Iris pigment epithelial cell (primary cell): ENCODE data around the gene KRT37.
"Not testable (repeated sequence)": the region's sequence is repeated elsewhere in the genome, so short reads cannot be mapped to it uniquely, and the experiment has no call there.

ENCODE experiments used
- DNase-seq: peaks from one replicate; pipeline ENCODE4 v3.0.0-alpha.2; 2011; ENCODE audit warnings: low read depth

Gene KRT37

GRCh38 chr17:41404024-41404671 is 20.2 kb downstream of the KRT37 start:
- peak; percentile 95 for DNase-seq

GRCh38 chr17:41403404-41404023 is 20.9 kb downstream of the KRT37 start:
- no peak for DNase-seq

- DNase-seq = peak; percentile 29
Observed at GRCh38 chr17:41402161-41402560, 22.2 kb downstream of the KRT37 start.

- no peak for DNase-seq
Observed at GRCh38 chr17:41396996-41397660, 27.3 kb downstream of the KRT37 start, which contains the start of gene KRT31. KRT31 (minus strand) TSS chr17:41397608; CDS start chr17:41397539, 69 bp downstream.

GRCh38 chr17:41396340-41396739 is 28.0 kb downstream of the KRT37 start:
- DNase-seq = no peak

GRCh38 chr17:41395611-41396010 is 28.8 kb downstream of the KRT37 start:
- DNase-seq = no peak

- not testable (repeated sequence) for DNase-seq
Observed at GRCh38 chr17:41395044-41395443, 29.3 kb downstream of the KRT37 start.

GRCh38 chr17:41394254-41394996 is 30.0 kb downstream of the KRT37 start:
- DNase-seq = no peak

GRCh38 chr17:41393826-41394225 is 30.6 kb downstream of the KRT37 start:
- no peak for DNase-seq

- DNase-seq = no peak
Observed at GRCh38 chr17:41393294-41393693, 31.1 kb downstream of the KRT37 start.

GRCh38 chr17:41392278-41392677 is 32.1 kb downstream of the KRT37 start:
- DNase-seq = peak; percentile 79

GRCh38 chr17:41391535-41391934 is 32.9 kb downstream of the KRT37 start:
- no peak for DNase-seq

- no peak for DNase-seq
Observed at GRCh38 chr17:41390411-41390938, 33.9 kb downstream of the KRT37 start.

- no peak for DNase-seq
Observed at GRCh38 chr17:41387670-41388069, 36.7 kb downstream of the KRT37 start.

GRCh38 chr17:41386227-41386626 is 38.2 kb downstream of the KRT37 start:
- DNase-seq = no peak

- DNase-seq = no peak
Observed at GRCh38 chr17:41383690-41384089, 40.7 kb downstream of the KRT37 start.

- peak; percentile 67 for DNase-seq
Observed at GRCh38 chr17:41382394-41382793, 42.0 kb downstream of the KRT37 start.

GRCh38 chr17:41381943-41382342 is 42.4 kb downstream of the KRT37 start, which contains the start of gene KRT34:
KRT34 (minus strand) TSS chr17:41382306; CDS start chr17:41382246, 60 bp downstream.
- DNase-seq = not testable (repeated sequence)

- DNase-seq = peak; percentile 89
Observed at GRCh38 chr17:41380091-41380490, 44.3 kb downstream of the KRT37 start.

GRCh38 chr17:41377546-41377945 is 46.8 kb downstream of the KRT37 start:
- peak; percentile 76 for DNase-seq
